PC-3 (cell line): Measurements from ENCODE around the gene FARS2.

ENCODE experiments used
- EZH2 ChIP-seq: fragments of 300-600 bp; sonication (generic); IDR thresholded peaks from one replicate; pipeline ENCODE4 v1.6.1; 2017; ENCODE audit warnings: antibody characterized with exemption, mild to moderate bottlenecking, low read length; ENCODE audit not compliant: unreplicated experiment
- EZH2phosphoT487 ChIP-seq: fragments of 300-600 bp; sonication (generic); IDR thresholded peaks from 2 replicates; pipeline ENCODE4 v1.6.1; 2018; ENCODE audit warnings: mild to moderate bottlenecking, antibody characterized with exemption, low read length, borderline replicate concordance
- TF ChIP-seq, protein P1 (sequence below): fragments of 300-600 bp; sonication (generic); conservative IDR thresholded peaks from 2 replicates; pipeline ENCODE4 v1.5.1; 2017; ENCODE audit warnings: antibody characterized with exemption, low read depth, mild to moderate bottlenecking, low read length

DNA sequence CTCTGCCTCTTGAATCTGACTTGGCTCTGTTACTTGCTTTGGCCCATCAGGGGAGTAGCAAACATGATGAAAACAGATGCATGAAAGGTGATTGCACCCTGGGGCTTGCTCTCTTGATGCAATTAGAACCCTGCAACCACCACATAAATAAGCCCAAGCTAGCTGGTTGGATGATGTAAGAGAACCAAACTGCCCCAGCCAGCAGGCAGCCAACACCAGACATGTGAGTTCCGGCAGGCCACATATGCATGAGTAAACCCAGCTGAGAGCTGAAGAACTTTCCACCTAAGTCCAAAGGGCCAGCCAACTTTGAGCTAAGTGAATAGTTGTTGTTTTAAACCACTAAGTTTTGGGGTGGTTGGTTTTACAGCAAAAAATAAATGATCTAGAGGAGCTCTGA, 268.4 kb downstream of the FARS2 start:
- TF ChIP-seq, protein P1, sequence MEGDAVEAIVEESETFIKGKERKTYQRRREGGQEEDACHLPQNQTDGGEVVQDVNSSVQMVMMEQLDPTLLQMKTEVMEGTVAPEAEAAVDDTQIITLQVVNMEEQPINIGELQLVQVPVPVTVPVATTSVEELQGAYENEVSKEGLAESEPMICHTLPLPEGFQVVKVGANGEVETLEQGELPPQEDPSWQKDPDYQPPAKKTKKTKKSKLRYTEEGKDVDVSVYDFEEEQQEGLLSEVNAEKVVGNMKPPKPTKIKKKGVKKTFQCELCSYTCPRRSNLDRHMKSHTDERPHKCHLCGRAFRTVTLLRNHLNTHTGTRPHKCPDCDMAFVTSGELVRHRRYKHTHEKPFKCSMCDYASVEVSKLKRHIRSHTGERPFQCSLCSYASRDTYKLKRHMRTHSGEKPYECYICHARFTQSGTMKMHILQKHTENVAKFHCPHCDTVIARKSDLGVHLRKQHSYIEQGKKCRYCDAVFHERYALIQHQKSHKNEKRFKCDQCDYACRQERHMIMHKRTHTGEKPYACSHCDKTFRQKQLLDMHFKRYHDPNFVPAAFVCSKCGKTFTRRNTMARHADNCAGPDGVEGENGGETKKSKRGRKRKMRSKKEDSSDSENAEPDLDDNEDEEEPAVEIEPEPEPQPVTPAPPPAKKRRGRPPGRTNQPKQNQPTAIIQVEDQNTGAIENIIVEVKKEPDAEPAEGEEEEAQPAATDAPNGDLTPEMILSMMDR = no peak
- TF ChIP-seq EZH2 (no peak), EZH2phosphoT487 (no peak)
